Trophoblast cell (in vitro differentiated cells and primary cell): ENCODE results near the gene RPAP3.

Experiments
- DNase-seq, 2 donors: peaks; one replicate each; pipeline ENCODE4 v3.0.0-alpha.2; 2016
- H2AFZ ChIP-seq: 2 replicates; pipeline ENCODE4 v1.6.1; 2013; ENCODE audit warnings: low read length, moderate library complexity, mild to moderate bottlenecking; ENCODE audit not compliant: insufficient read depth, poor library complexity
- H2AK5ac ChIP-seq: 2 replicates; pipeline ENCODE4 v1.6.1; 2013; ENCODE audit warnings: mild to moderate bottlenecking, low read length
- H2BK120ac ChIP-seq: 2 replicates; pipeline ENCODE4 v1.6.1; 2013; ENCODE audit warnings: low read length, mild to moderate bottlenecking, moderate library complexity; ENCODE audit not compliant: insufficient read depth, poor library complexity
- H2BK12ac ChIP-seq: 2 replicates; pipeline ENCODE4 v1.6.1; 2013; ENCODE audit warnings: mild to moderate bottlenecking, low read length, moderate library complexity
- H2BK5ac ChIP-seq: 2 replicates; pipeline ENCODE4 v1.6.1; 2013; ENCODE audit warnings: low read length, low read depth, moderate library complexity, mild to moderate bottlenecking; ENCODE audit not compliant: poor library complexity
- H3K14ac ChIP-seq: 2 replicates; pipeline ENCODE4 v1.6.1; 2013; ENCODE audit warnings: mild to moderate bottlenecking, low read length
- H3K18ac ChIP-seq: 2 replicates; pipeline ENCODE4 v1.6.1; 2013; ENCODE audit warnings: mild to moderate bottlenecking, low read length
- H3K23ac ChIP-seq: 2 replicates; pipeline ENCODE4 v1.6.1; 2013; ENCODE audit warnings: low read length
- H3K27ac ChIP-seq: 2 replicates; pipeline ENCODE4 v1.5.1; 2013; ENCODE audit warnings: low read depth, mild to moderate bottlenecking, inconsistent platforms, low read length, moderate library complexity
- H3K27me3 ChIP-seq: 2 replicates; pipeline ENCODE4 v1.6.1; 2013; ENCODE audit warnings: inconsistent platforms, mild to moderate bottlenecking, low read length, moderate library complexity; ENCODE audit not compliant: insufficient read depth
- H3K36me3 ChIP-seq, 2 experiments: 1 replicate in 1 of 2; 2 replicates in 1 of 2; pipeline ENCODE4 v1.6.1; 2013; ENCODE audit warnings: low read length in 2 of 2, mild to moderate bottlenecking in 2 of 2, moderate library complexity in 1 of 2; ENCODE audit not compliant: insufficient read depth in 2 of 2, control insufficient read depth in 1 of 2
- H3K4ac ChIP-seq: 2 replicates; pipeline ENCODE4 v1.6.1; 2013; ENCODE audit warnings: low read depth, mild to moderate bottlenecking, low read length, moderate library complexity
- H3K4me1 ChIP-seq, 2 experiments: 1 replicate in 1 of 2; 2 replicates in 1 of 2; pipeline ENCODE4 v1.6.1; 2013; ENCODE audit warnings: low read length in 2 of 2, mild to moderate bottlenecking in 2 of 2, moderate library complexity in 1 of 2; ENCODE audit not compliant: insufficient read depth in 2 of 2, control insufficient read depth in 1 of 2
- H3K4me2 ChIP-seq: 2 replicates; pipeline ENCODE4 v1.6.1; 2013; ENCODE audit warnings: inconsistent platforms, mild to moderate bottlenecking, low read length, moderate library complexity
- H3K4me3 ChIP-seq: 2 replicates; pipeline ENCODE4 v1.5.1; 2013; ENCODE audit warnings: mild to moderate bottlenecking, low read depth, low read length, inconsistent platforms
- H3K79me1 ChIP-seq: one replicate; pipeline ENCODE4 v1.6.1; 2013; ENCODE audit warnings: low read length
- H3K79me2 ChIP-seq: 2 replicates; pipeline ENCODE4 v1.6.1; 2013; ENCODE audit warnings: low read length, mild to moderate bottlenecking; ENCODE audit not compliant: control insufficient read depth, insufficient read depth, poor library complexity
- H3K9ac ChIP-seq: 2 replicates; pipeline ENCODE4 v1.6.1; 2013; ENCODE audit warnings: mild to moderate bottlenecking, low read length
- H3K9me3 ChIP-seq: 2 replicates; pipeline ENCODE4 v1.6.1; 2013; ENCODE audit warnings: low read depth, mild to moderate bottlenecking, control low read depth, inconsistent platforms, low read length; ENCODE audit not compliant: insufficient read depth
- H4K12ac ChIP-seq: 2 replicates; pipeline ENCODE4 v1.6.1; 2013; ENCODE audit warnings: low read depth, mild to moderate bottlenecking, low read length, moderate library complexity
- H4K8ac ChIP-seq: 2 replicates; pipeline ENCODE4 v1.6.1; 2013; ENCODE audit warnings: low read depth, mild to moderate bottlenecking, low read length, moderate library complexity
- H4K91ac ChIP-seq: one replicate; pipeline ENCODE4 v1.6.1; 2013; ENCODE audit warnings: low read depth, mild to moderate bottlenecking, low read length, moderate library complexity
- WGBS: extraction: QIAGEN DNeasy Blood & Tissue Kit; methylation state at CpG from one replicate; pipeline ENCODE4 v1.1.7; 2013; ENCODE audit warnings: missing lambda C conversion rate; ENCODE audit not compliant: insufficient read length, insufficient coverage; ENCODE audit errors: extremely low coverage; 5-methylcytosine and 5-hydroxymethylcytosine counted together

Gene RPAP3

GRCh38 chr12:47634127-47634526 lies 71.7 kb downstream of the RPAP3 start:
- no peak overlapping the region for H4K8ac ChIP-seq
- H3K4me2 ChIP-seq = no peak overlapping the region
- H2BK120ac ChIP-seq = no peak overlapping the region
- no peak overlapping the region for H3K14ac ChIP-seq
- no peak overlapping the region for H2AK5ac ChIP-seq
- H2AFZ ChIP-seq = no peak overlapping the region
- no peak for DNase-seq
- H2BK5ac ChIP-seq = no peak overlapping the region
- H4K12ac ChIP-seq = no peak overlapping the region
- H3K27ac ChIP-seq = no peak overlapping the region
- no peaks in the 10 kb centered on the region for H3K9me3 ChIP-seq
- H3K18ac ChIP-seq = no peak overlapping the region
- no CpG with 5 or more reads among the region's 16 CpGs for WGBS
- H3K23ac ChIP-seq = no peak overlapping the region
- H3K36me3 ChIP-seq = no peaks in the 10 kb centered on the region
- H4K91ac ChIP-seq = no peak overlapping the region
- H2BK12ac ChIP-seq = no peak overlapping the region
- no peaks in the 10 kb centered on the region for H3K27me3 ChIP-seq
- H3K79me2 ChIP-seq = no peaks in the 10 kb centered on the region
- H3K9ac ChIP-seq = no peak overlapping the region
- no peaks in the 10 kb centered on the region for H3K79me1 ChIP-seq
- H3K4ac ChIP-seq = no peak overlapping the region
- no peak overlapping the region for H3K4me3 ChIP-seq
- H3K4me1 ChIP-seq = no peaks in the 10 kb centered on the region

- Histone ChIP-seq H2AFZ (no peak overlapping the region), H3K4ac (no peak overlapping the region), H3K18ac (no peak overlapping the region), H3K27ac (no peak overlapping the region), H4K12ac (no peak overlapping the region), H3K79me2 (no peaks in the 10 kb centered on the region), H2BK12ac (no peak overlapping the region), H3K23ac (no peak overlapping the region), H3K14ac (no peak overlapping the region), H3K27me3 (no peaks in the 10 kb centered on the region), H2AK5ac (no peak overlapping the region), H2BK120ac (no peak overlapping the region), H3K9me3 (no peaks in the 10 kb centered on the region), H4K8ac (no peak overlapping the region), H2BK5ac (no peak overlapping the region), H4K91ac (no peak overlapping the region), H3K4me2 (no peak overlapping the region), H3K79me1 (no peaks in the 10 kb centered on the region), H3K9ac (no peak overlapping the region), H3K4me3 (no peak overlapping the region), H3K36me3 (peaks cover 0 to 5% of the 10 kb centered on the region in 2 experiments), H3K4me1 (no peaks in the 10 kb centered on the region)
- no peak for DNase-seq
- no CpG with 5 or more reads among the region's 1 CpG for WGBS
Measured at GRCh38 chr12:47621960-47622359, 83.9 kb downstream of the RPAP3 start.

GRCh38 chr12:47617476-47617875 lies 88.4 kb downstream of the RPAP3 start:
- no peaks in the 10 kb centered on the region for H3K79me1 ChIP-seq
- H4K12ac ChIP-seq = no peak overlapping the region
- no peak overlapping the region for H3K23ac ChIP-seq
- H3K18ac ChIP-seq = no peak overlapping the region
- DNase-seq = no peak
- H3K14ac ChIP-seq = no peak overlapping the region
- no peak overlapping the region for H4K8ac ChIP-seq
- H4K91ac ChIP-seq = no peak overlapping the region
- no peak overlapping the region for H2BK12ac ChIP-seq
- H2BK120ac ChIP-seq = no peak overlapping the region
- no peak overlapping the region for H3K9ac ChIP-seq
- H3K9me3 ChIP-seq = peaks cover 11% of the 10 kb centered on the region
- H2AFZ ChIP-seq = no peak overlapping the region
- no peak overlapping the region for H3K4me2 ChIP-seq
- no peak overlapping the region for H3K27ac ChIP-seq
- H2AK5ac ChIP-seq = no peak overlapping the region
- H3K27me3 ChIP-seq = no peaks in the 10 kb centered on the region
- no peak overlapping the region for H3K4ac ChIP-seq
- no peaks in the 10 kb centered on the region for H3K4me1 ChIP-seq
- no peaks in the 10 kb centered on the region for H3K79me2 ChIP-seq
- no peak overlapping the region for H3K4me3 ChIP-seq
- H2BK5ac ChIP-seq = no peak overlapping the region
- peaks cover 5 to 13% of the 10 kb centered on the region in 2 experiments for H3K36me3 ChIP-seq
- WGBS = no CpG with 5 or more reads among the region's 4 CpGs

GRCh38 chr12:47616440-47616839 lies 89.4 kb downstream of the RPAP3 start:
- Histone ChIP-seq H3K9ac (no peak overlapping the region), H4K8ac (no peak overlapping the region), H3K4me2 (no peak overlapping the region), H2AK5ac (no peak overlapping the region), H3K4me1 (no peaks in the 10 kb centered on the region), H4K12ac (no peak overlapping the region), H3K23ac (no peak overlapping the region), H3K14ac (no peak overlapping the region), H2BK12ac (no peak overlapping the region), H3K27ac (no peak overlapping the region), H3K27me3 (no peaks in the 10 kb centered on the region), H3K36me3 (peaks cover 5 to 13% of the 10 kb centered on the region in 2 experiments), H3K79me1 (no peaks in the 10 kb centered on the region), H2BK120ac (no peak overlapping the region), H4K91ac (no peak overlapping the region), H3K4me3 (no peak overlapping the region), H3K4ac (no peak overlapping the region), H3K18ac (no peak overlapping the region), H2BK5ac (no peak overlapping the region), H3K79me2 (no peaks in the 10 kb centered on the region), H3K9me3 (peaks cover 11% of the 10 kb centered on the region), H2AFZ (no peak overlapping the region)
- no CpG with 5 or more reads among the region's 1 CpG for WGBS
- DNase-seq = no peak
